ENCODE data around the gene RAB3IL1.

RAB3IL1 gene

GRCh38 chr11:61958590-61958989 lies 41.2 kb upstream of the RAB3IL1 start:
- H3K4me3 ChIP-seq (ENCODE audit: control insufficient read depth in 1 of 7, extremely low read depth in 1 of 7, insufficient read depth in 4 of 7, low read depth in 2 of 7, low read length in 6 of 7), result no peak overlapping the region
- CTCF ChIA-PET, result interaction anchor here (1.0 to 14.9 kb wide), 8 partner anchors 9 to 123 kb away, joined by 3 to 380 read pairs (median 4); partner anchors contain the start of gene FTH1
- no peaks in the 10 kb centered on the region for H3K9me3 ChIP-seq (ENCODE audit: control extremely low read depth in 1 of 5, control insufficient read depth in 4 of 5, insufficient read depth in 2 of 5, low read depth in 1 of 5, low read length in 4 of 5)
- no peak overlapping the region for H3K27ac ChIP-seq (ENCODE audit: insufficient read depth in 1 of 2, low read depth in 1 of 2, low read length in 2 of 2, poor library complexity in 1 of 2, severe bottlenecking in 2 of 2)
- POLR2A ChIA-PET, result no interaction called here
- peaks cover 0 to 5% (median 0%) of the 10 kb centered on the region in 5 experiments for H3K27me3 ChIP-seq (replicated peaks in 2 of 5; ENCODE audit: control insufficient read depth in 4 of 5, insufficient read depth in 5 of 5, low read length in 4 of 5)
- H3K36me3 ChIP-seq (ENCODE audit: control insufficient read depth in 4 of 4, insufficient read depth in 4 of 4, low read length in 3 of 4), result peaks cover 0 to 4% (median 0%) of the 10 kb centered on the region in 4 experiments
- WGBS (ENCODE audit: insufficient coverage), result 100% methylated on average over 1 of the region's 3 CpGs
- DNase-seq, result no peak
- H3K4me1 ChIP-seq (ENCODE audit: control extremely low read depth in 1 of 4, control insufficient read depth in 4 of 4, insufficient read depth in 4 of 4, low read length in 3 of 4), result peaks cover 0 to 42% (median 38%) of the 10 kb centered on the region in 4 experiments

DNA sequence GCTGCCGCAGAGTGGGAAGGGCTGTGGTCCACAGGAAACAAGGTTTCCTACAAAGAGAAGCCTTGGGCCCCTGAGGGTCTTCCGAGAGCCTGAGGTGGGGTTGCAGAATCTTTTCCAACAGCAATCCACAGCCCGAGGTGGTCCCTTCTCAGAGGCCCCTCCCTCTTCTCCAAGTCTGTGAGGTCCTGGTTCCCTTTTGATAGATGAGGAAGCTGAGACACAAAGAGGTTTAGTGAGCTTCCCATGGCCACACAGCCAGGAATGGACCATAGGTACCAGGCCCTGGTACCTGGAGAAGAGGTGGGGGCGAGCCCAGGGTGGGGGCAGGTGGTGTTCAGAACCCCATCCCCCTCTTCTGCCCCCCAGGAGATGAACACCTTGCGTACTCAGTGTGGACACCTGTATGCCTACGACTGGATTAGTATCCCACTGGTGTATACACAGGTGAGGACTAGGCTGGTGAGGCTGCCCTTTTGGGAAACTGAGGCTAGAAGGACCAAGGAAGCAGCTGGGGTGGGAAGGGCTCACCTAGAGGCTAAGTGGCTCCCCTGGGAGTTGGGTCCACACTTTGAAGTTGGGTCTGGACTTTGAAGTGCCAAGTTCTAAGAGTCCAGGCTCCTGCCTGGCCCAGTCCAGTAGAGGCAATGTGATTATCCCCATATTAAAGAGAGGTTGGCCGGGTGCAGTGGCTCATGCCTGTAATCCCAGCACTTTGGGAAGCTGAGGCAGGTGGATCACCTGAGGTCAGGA lies 39.8 kb upstream of the RAB3IL1 start:
- H3K4me3 ChIP-seq (ENCODE audit: control insufficient read depth in 1 of 7, extremely low read depth in 1 of 7, insufficient read depth in 4 of 7, low read depth in 2 of 7, low read length in 6 of 7), result no peak overlapping the region

GRCh38 chr11:61956191-61957020 lies 39.0 kb upstream of the RAB3IL1 start:
- WGBS (ENCODE audit: insufficient coverage), result 94% methylated on average over 11 of the region's 20 CpGs
- Histone ChIP-seq H3K27ac (ENCODE audit: insufficient read depth in 1 of 2, low read depth in 1 of 2, low read length in 2 of 2, poor library complexity in 1 of 2, severe bottlenecking in 2 of 2) (no peak overlapping the region), H3K27me3 (replicated peaks in 2 of 5; ENCODE audit: control insufficient read depth in 4 of 5, insufficient read depth in 5 of 5, low read length in 4 of 5) (peaks cover 0 to 5% (median 0%) of the 10 kb centered on the region in 5 experiments), H3K4me3 (ENCODE audit: control insufficient read depth in 1 of 7, extremely low read depth in 1 of 7, insufficient read depth in 4 of 7, low read depth in 2 of 7, low read length in 6 of 7) (peak overlapping the region in 1 of 7 experiments; percentile 32), H3K36me3 (ENCODE audit: control insufficient read depth in 4 of 4, insufficient read depth in 4 of 4, low read length in 3 of 4) (peaks cover 0 to 4% (median 0%) of the 10 kb centered on the region in 4 experiments), H3K9me3 (ENCODE audit: control extremely low read depth in 1 of 5, control insufficient read depth in 4 of 5, insufficient read depth in 2 of 5, low read depth in 1 of 5, low read length in 4 of 5) (no peaks in the 10 kb centered on the region), H3K4me1 (ENCODE audit: control extremely low read depth in 1 of 4, control insufficient read depth in 4 of 4, insufficient read depth in 4 of 4, low read length in 3 of 4) (peaks cover 0 to 23% (median 17%) of the 10 kb centered on the region in 4 experiments)
- POLR2A ChIA-PET, result interaction anchor here (2.1 kb wide), 1 partner anchor 11 kb away, joined by 12 read pairs; the partner anchor contains the start of gene FTH1
- DNase-seq, result no peak
- CTCF ChIA-PET, result interaction anchor here (1.8 to 14.9 kb wide), 2 partner anchors 54 to 125 kb away, joined by 14 to 380 read pairs; no protein-coding TSS in a partner anchor

More for the DNA sequence above, 39.8 kb upstream of the RAB3IL1 start:
- Histone ChIP-seq H3K27me3 (replicated peaks in 2 of 5; ENCODE audit: control insufficient read depth in 4 of 5, insufficient read depth in 5 of 5, low read length in 4 of 5) (peaks cover 0 to 5% (median 0%) of the 10 kb centered on the region in 5 experiments), H3K9me3 (ENCODE audit: control extremely low read depth in 1 of 5, control insufficient read depth in 4 of 5, insufficient read depth in 2 of 5, low read depth in 1 of 5, low read length in 4 of 5) (no peaks in the 10 kb centered on the region), H3K36me3 (ENCODE audit: control insufficient read depth in 4 of 4, insufficient read depth in 4 of 4, low read length in 3 of 4) (peaks cover 0 to 4% (median 0%) of the 10 kb centered on the region in 4 experiments), H3K4me1 (ENCODE audit: control extremely low read depth in 1 of 4, control insufficient read depth in 4 of 4, insufficient read depth in 4 of 4, low read length in 3 of 4) (peaks cover 0 to 29% (median 24%) of the 10 kb centered on the region in 4 experiments), H3K27ac (ENCODE audit: insufficient read depth in 1 of 2, low read depth in 1 of 2, low read length in 2 of 2, poor library complexity in 1 of 2, severe bottlenecking in 2 of 2) (no peak overlapping the region)
- DNase-seq, result no peak
- CTCF ChIA-PET, result interaction anchor here (0.6 to 14.9 kb wide), 6 partner anchors 9 to 72 kb away, joined by 3 to 380 read pairs (median 4); partner anchors contain the start of gene FTH1
- 100% methylated on average over 4 of the region's 7 CpGs for WGBS (ENCODE audit: insufficient coverage)
- POLR2A ChIA-PET, result interaction anchor here (0.7 kb wide), 1 partner anchor 44 kb away, joined by 3 read pairs; no protein-coding TSS in a partner anchor

DNA sequence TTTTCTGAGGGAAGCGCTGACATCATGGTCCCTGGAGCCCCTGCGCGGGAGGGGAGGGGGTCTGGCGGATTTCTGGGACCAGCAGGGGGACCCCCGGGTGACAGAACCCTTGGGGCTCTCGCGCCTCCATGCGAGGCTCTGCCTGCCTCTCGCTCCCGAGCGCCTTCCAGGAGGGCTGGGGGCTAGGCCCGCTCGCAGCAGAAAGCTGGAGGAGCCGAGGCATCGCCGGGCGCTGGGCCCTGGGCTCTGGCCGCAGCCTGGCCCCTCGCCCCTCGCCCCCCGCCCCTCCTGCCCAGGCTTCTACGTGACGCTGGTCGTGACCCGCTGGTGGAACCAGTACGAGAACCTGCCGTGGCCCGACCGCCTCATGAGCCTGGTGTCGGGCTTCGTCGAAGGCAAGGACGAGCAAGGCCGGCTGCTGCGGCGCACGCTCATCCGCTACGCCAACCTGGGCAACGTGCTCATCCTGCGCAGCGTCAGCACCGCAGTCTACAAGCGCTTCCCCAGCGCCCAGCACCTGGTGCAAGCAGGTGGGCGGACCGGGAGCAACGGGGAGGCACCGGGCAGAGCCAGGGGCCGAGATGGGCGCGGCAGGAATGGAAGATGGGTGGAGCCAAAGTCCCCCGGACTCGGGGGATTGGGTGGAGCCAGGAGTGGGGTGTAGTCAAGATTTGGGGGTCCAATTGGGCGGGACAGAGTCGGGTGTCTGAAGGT lies 38.2 kb upstream of the RAB3IL1 start:
- DNase-seq, result peak in 2 of 3 donors; percentile 60 to 67
- POLR2A ChIA-PET, result interaction anchor here (0.6 to 2.1 kb wide), 5 partner anchors 8 to 466 kb away, joined by 3 to 12 read pairs (median 9); partner anchors contain the start of gene FTH1
- H3K4me1 ChIP-seq (ENCODE audit: control extremely low read depth in 1 of 4, control insufficient read depth in 4 of 4, insufficient read depth in 4 of 4, low read length in 3 of 4), result peaks cover 0 to 23% (median 17%) of the 10 kb centered on the region in 4 experiments
- H3K36me3 ChIP-seq (ENCODE audit: control insufficient read depth in 4 of 4, insufficient read depth in 4 of 4, low read length in 3 of 4), result peaks cover 0 to 4% (median 0%) of the 10 kb centered on the region in 4 experiments
- no peak overlapping the region for H3K27ac ChIP-seq (ENCODE audit: insufficient read depth in 1 of 2, low read depth in 1 of 2, low read length in 2 of 2, poor library complexity in 1 of 2, severe bottlenecking in 2 of 2)
- WGBS (ENCODE audit: insufficient coverage), result 9% methylated on average over 45 of the region's 56 CpGs
- peaks cover 0 to 5% (median 0%) of the 10 kb centered on the region in 5 experiments for H3K27me3 ChIP-seq (replicated peaks in 2 of 5; ENCODE audit: control insufficient read depth in 4 of 5, insufficient read depth in 5 of 5, low read length in 4 of 5)
- H3K9me3 ChIP-seq (ENCODE audit: control extremely low read depth in 1 of 5, control insufficient read depth in 4 of 5, insufficient read depth in 2 of 5, low read depth in 1 of 5, low read length in 4 of 5), result no peaks in the 10 kb centered on the region
- CTCF ChIA-PET, result interaction anchor here (0.6 to 14.9 kb wide), 12 partner anchors 8 to 157 kb away, joined by 3 to 380 read pairs (median 3); no protein-coding TSS in a partner anchor
- H3K4me3 ChIP-seq (ENCODE audit: control insufficient read depth in 1 of 7, extremely low read depth in 1 of 7, insufficient read depth in 4 of 7, low read depth in 2 of 7, low read length in 6 of 7), result peak overlapping the region in 5 of 7 experiments; percentile 15 to 59 (median 32)

- no peak overlapping the region for H3K27ac ChIP-seq (ENCODE audit: insufficient read depth in 1 of 2, low read depth in 1 of 2, low read length in 2 of 2, poor library complexity in 1 of 2, severe bottlenecking in 2 of 2)
- peak overlapping the region in 5 of 7 experiments; percentile 15 to 59 (median 32) for H3K4me3 ChIP-seq (ENCODE audit: control insufficient read depth in 1 of 7, extremely low read depth in 1 of 7, insufficient read depth in 4 of 7, low read depth in 2 of 7, low read length in 6 of 7)
- H3K4me1 ChIP-seq (ENCODE audit: control extremely low read depth in 1 of 4, control insufficient read depth in 4 of 4, insufficient read depth in 4 of 4, low read length in 3 of 4), result peaks cover 0 to 23% (median 17%) of the 10 kb centered on the region in 4 experiments
- peaks cover 0 to 4% (median 0%) of the 10 kb centered on the region in 4 experiments for H3K36me3 ChIP-seq (ENCODE audit: control insufficient read depth in 4 of 4, insufficient read depth in 4 of 4, low read length in 3 of 4)
- H3K9me3 ChIP-seq (ENCODE audit: control extremely low read depth in 1 of 5, control insufficient read depth in 4 of 5, insufficient read depth in 2 of 5, low read depth in 1 of 5, low read length in 4 of 5), result no peaks in the 10 kb centered on the region
- ChIA-PET POLR2A (interaction anchor here (0.6 to 2.1 kb wide), 5 partner anchors 9 to 466 kb away, joined by 3 to 12 read pairs (median 9); partner anchors contain the start of gene FTH1), CTCF (interaction anchor here (0.5 to 14.9 kb wide), 14 partner anchors 9 to 157 kb away, joined by 3 to 380 read pairs (median 3); no protein-coding TSS in a partner anchor)
- peaks cover 0 to 5% (median 0%) of the 10 kb centered on the region in 5 experiments for H3K27me3 ChIP-seq (replicated peaks in 2 of 5; ENCODE audit: control insufficient read depth in 4 of 5, insufficient read depth in 5 of 5, low read length in 4 of 5)
- 10% methylated on average over 17 of the region's 21 CpGs for WGBS (ENCODE audit: insufficient coverage)
- DNase-seq, result peak in 2 of 3 donors; percentile 84 to 87
Measured at GRCh38 chr11:61954851-61955421, 37.6 kb upstream of the RAB3IL1 start.
